IPS DF 19.7 (cell line): Measurements from ENCODE around the gene CEBPA.

Experiments
- DNase-seq: peaks from one replicate; pipeline ENCODE4 v3.0.0-alpha.2; 2013; ENCODE audit warnings: low read depth, low spot score

CEBPA gene

DNA sequence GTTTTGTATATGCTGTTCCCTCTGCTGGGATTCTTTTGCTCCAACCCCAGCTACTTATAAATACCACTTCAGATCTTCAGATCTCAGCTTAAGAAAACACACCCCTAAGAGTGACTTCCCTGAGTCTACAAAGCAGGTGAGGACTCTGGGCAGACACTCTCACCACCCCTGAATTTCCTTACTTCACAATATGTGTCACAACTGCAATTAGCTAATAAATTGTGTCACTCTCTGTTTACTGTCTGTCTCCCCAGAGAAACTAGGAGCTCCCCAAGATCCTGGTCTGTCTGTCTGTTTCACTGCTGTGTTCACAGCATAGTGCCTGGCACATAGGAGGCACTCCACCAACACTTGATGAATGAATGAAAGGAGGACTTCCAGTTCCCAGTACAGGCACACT is 14.4 kb downstream of the CEBPA start:
- no peak for DNase-seq

DNA sequence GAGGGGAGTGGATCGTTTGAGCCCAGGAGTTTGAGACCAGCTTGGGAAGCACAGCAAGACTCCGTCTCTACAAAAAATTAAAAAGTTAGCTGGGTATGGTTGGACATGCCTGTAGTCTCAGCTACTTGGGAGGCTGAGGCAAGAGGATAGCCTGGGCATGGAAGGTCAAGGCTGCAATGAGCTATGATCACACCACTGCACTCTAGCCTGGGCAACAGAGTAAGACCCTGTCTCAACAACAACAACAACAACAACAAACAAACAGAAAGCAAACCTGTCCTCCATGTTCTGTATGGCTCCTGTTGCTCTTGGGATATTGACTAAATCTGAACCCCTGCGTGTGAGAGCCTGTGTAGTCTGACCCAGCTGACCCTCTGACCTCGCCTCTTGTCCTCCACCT is 14.9 kb downstream of the CEBPA start:
- DNase-seq, result no peak

DNA sequence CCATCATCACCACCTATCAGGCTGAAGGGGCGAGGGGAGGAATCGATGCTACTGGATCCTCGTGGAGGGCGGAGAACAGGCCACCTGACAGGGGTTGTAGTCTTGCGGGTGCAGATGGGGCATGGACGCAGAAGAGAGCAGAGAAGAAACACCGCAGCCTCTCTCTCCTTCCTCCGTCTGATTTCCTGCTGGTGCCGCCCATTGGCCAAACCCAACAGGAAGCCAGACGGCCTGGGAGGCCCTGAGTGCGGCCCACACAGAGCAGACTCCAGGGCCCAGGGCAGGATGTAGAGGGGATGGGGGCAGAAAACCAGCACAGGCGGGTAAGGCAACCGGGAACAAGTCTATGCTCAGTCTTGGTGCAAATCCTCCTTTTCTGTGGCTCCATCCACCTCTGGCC is 15.4 kb downstream of the CEBPA start:
- DNase-seq, result no peak

DNA sequence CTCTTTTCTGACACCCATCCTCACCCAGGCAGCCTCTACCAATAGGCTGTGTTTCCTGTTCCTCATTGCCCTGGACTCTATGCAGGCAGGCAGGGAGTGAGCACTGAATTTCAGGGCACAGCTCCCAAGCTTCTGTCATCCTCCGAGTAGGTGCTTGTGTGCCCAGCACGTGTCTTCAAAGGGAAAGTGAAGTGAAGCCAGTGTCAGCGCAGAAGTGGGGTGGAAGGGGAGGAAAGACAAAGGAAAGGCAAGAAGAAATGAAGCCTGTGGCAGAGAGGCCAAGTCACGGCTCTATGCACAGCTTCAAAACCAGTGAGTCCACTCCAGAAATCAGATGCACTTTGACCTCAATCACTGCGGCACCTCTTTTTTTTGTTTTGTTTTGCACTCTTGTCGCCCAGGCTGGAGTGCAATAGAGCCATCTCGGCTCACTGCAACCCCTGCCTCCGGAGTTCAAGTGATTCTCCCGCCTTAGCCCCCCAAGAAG is 16.9 kb downstream of the CEBPA start:
- DNase-seq, result no peak

DNA sequence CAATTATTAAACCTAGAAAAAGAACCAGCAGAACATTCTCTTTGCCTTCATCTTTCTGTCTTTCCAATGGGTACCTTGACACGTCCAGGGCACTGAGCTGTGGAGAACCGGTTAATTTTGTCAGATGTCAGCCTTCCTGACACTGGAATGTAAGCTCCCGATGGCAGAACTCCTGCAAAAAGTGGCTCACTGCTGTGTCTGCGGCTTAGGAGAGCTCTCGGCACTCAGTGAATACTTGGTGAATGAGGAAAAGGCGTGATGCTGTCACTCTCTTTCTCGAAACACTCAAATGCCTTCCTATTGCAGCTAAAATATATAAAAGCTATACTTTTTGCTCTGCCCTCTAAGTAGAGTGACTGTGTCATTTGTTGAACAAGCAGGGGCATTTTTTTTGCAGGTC is 17.6 kb downstream of the CEBPA start:
- DNase-seq, result no peak

DNA sequence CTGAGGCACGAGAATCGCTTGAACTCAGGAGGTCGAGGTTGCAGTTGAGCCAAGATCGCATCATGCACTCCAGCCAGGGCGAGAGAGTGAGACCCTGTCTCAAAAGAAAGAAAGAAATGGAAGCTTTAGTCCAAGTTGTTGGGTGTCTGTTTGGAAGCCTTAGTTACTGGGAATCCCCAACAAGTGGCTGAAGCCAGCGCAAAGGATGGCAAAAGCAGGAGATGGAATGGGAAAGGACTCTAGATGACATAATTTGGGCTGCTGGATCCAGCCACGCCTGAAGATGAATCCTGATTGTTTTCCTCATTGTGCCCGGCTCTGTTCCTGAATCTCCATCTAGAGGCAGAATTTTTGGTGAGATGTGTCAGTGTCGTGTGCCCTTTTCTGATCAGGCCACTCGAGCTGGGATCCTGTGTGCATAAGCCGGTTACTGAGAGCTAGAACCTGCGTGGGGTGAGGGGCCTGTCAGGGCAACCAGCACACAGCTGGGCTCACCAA is 18.1 kb downstream of the CEBPA start:
- DNase-seq, result no peak

DNA sequence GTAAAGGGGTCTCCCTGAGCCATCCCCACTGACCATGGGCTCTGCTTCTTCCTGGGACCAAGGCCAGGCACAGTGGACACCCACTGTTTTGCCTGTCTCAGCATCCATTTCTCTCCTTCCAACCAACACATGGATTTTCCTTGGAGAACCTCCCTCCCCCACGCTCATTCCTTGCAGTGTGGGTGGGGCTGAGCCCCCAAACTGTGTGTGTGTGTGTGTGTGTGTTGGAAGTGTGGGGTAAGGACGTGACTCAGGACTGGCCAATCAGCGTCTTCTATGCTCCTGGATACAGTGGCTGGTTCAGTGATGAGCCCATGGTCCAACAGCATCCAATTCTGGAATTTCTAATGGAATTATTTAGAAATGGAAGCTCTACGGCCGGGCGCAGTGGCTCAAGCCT is 18.7 kb downstream of the CEBPA start:
- DNase-seq, result no peak

DNA sequence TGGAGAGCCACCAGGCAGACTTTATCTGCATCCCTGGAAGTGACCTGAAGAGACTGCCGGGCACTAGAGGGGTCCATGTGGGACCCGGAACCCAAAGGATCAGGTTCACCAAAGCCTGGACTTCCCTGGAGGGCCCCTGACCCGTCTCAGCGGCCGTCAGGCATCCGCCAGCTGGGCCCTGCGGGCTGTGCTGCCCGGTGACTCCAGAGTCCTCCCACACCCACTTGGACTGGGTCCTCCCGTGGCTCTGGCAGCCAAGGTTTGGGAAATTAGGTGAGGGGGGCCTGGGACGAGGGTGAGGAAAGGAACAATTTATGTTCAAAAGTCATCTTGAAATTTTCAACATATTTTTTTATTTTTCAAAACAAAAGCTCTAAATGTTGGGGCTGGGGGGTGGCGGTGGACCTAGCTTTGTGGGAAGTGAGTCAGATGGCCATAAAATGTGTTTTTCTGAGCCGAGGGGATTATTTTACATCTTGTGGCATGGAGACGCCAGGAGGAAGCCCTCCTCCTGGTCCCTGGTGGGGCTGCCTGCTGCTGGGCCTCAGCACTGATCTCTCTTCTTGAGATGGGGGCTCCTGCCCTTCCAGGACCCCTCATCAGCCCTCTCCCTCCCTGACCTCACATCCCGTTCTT is 20.2 kb downstream of the CEBPA start:
- DNase-seq, result no peak

DNA sequence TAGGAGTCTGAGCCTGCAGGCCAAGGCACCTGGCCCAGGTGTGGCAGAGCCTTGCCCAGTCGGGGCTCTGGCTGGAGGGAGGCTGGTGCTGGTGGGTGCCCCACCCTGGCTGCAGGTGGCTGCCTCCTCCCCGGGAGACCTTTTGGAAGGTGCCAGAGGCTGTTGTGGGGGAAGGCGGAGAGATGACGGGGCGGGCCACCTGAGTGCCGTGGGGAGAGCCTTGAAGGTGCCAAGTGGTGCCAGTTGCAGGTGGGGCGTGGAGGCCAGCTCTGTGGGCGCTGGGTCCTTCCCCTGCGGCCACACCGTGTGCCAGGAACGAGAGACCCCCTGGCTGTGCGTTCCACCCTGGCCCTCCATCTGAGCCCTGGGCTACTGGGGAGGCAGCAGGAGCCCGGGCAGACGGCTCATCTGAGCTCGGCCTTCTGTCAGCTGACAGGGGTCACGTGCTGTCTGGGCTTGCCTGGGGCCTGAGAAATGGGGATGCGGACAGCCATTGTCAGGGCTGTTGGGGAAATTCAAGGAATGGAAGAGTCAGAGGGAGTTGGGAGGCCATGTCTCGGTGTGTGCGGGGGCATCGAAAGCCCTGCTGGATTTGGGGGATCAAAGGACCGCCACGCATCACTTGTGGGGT is 20.9 kb downstream of the CEBPA start:
- DNase-seq, result no peak

DNA sequence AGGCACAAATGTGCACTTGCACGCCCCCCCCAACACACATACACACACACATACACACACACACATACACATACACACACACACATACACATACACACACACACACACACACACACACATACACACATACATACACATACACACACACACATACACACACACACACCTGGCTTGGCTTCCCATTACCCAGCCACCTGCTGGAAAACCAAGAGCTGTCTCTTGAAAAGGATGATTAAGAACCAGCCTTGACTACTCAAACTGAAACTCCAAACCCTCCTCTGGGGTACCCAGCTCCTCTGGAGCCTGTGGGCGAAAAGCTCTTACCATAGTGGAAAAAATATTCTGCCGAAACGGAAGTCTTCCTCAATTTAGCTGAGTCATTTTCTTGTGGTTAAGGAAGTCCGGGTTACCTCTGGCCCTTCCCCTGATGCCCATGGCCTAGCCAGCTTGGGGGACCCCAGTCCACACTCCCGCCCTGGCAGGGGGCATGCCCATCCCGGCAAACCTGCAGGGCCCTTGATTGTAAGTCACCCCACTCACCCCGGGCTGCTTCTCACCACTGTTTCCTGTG is 21.9 kb downstream of the CEBPA start:
- DNase-seq, result no peak

DNA sequence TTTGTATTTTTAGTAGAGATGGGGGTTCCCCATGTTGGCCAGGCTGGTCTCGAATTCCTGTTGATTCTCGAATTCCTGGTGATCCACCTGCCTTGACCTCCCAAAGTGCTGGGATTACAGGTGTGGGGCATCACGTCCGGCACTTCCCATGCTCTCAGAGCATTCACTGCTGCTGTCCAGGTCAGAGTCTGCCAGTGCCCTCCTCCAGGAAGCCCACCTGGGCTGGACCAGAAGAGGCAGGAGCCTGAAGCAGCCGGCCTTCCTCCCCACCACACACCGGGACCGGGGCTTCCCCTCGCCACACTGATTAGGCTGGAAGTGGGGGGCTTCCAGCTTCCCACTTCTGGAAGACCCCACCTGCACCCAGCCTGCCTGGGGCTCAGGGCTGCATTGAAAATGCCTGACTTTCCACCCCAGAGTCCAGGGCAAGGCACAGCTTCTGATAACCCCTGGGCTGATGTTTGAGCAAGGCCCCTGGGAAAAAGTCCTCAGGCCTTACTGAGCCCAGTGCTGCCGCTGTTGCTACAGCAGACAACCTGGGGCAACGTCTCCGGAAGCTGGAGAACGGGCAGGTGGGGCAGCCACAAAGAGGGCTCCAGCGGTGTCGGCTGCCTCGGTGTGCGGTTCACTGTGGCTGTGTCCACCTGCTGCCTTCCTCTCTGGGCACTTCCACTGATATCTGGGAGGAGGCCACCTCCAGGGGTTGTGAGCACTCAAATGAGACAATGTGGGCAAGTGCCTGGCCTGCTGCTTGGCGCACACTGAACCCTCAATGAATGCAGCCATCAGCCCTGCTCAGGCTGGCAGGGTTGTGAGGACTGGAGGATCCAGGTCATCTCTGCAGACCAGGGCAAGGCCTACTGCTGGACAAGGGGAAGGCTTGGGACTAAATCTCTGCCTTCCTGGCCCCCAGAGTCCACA is 22.6 kb downstream of the CEBPA start:
- DNase-seq, result no peak

DNA sequence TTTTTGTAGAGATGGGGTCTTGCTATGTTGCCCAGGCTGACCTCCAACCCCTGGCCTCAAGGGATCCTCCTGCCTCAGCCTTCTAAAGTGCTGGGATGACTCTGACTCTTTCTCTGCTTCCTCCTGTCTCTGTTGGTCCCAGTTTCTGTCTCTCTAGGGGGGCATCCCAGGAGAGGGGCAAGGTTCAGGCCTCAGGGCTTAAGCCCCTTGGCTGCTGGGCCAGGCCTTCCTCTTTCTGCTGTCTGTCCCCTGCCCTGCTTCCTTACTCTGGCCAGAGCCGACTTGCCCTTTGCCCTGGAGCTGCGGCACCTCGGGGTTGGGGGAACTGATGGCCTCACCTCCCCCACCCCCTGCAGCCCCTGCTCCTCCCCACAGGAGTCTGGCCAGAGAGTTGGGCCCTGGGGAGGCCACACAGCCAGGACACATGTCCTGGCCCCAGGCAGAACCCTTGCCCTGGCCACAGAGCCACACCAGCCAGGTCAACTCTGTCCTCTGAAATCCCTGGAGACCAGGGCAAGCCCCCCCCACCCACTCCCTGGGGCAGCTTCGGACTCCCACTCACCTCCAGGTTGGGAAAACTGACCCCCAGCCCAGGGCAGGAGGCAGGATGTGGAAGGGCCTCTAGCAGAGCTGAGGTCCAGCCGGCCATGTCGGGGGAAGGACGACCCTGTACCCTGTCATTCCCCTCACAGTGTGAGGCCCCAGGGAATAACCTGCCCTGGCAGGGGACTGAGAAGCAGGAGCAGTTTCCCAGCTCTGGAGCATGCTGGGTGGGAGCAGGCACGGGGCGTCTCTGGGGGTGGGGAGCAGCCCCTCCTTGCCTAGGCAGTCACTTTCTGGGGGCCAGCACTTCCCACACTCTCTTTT is 23.7 kb downstream of the CEBPA start:
- DNase-seq, result no peak

DNA sequence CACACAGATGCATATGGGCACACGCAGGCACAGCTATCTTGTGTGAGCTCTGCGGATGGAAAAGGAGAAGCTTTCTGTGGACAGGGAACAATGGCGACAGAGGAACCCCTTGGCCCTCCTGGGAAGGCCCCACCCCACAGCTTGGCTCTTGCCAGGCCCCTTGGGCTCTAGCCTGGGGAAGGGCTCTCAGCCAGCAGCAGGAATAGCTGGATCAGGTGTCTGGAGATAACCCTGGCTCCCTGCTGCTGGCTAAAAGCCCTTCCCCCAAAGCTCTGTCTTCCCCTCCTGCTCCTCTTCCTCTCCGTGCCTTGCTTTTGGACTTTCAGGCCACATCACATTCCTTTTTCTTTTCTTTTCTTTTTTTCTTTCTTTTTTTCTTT is 24.3 kb downstream of the CEBPA start:
- no peak for DNase-seq

DNA sequence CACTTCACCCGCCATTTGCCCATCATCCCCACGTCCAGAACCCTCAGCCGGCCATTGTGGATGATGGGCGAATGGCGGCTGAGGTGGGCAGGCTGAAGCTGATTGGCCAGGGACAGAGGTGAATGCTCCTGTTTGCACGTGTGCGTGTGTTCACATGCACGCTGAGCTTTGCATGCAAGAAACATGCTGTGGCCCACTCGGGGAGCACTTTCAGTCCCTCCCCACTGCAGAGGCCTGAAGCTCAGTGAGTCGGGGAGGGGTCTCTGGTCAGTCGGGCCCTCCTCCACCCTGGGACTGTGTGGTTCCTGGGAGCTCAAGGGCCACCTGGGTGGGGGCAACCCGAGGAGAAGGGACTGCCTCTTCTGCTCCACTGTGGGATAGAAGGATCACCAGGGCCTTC is 24.9 kb downstream of the CEBPA start:
- DNase-seq, result no peak

DNA sequence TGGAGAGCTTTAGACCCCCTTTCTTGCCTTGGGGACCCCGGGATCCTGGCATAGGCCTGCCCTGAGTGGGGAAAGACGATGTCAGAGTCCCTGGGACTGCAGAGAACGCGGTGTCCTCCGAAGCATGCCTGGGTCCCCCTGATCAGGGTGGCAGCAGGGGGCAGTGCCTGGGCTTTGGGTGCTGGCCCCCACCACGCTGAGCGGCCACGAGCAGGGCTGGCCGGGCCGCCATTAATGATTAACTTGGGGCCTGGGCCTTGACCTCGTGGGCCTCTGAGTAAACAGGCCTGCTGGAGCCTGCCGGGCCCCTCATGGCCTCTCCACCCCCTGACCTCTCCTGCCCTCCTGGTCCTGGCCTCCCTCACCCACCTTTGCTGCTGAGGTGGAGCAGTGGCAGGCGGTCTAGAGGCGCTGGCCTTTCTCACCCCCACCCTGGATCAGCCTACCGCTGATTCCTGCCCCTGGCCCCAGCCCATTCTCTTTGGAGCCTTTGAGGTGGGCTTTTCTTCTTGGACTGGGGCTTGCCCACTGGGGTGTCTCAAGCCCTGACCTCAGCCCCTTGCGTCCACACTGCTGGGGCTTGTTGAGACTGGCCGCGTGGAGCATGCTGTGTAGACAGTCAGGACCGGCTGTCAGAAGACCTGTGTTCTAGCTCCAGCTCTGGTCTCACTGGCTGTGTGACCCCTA is 26.3 kb downstream of the CEBPA start:
- DNase-seq, result no peak

DNA sequence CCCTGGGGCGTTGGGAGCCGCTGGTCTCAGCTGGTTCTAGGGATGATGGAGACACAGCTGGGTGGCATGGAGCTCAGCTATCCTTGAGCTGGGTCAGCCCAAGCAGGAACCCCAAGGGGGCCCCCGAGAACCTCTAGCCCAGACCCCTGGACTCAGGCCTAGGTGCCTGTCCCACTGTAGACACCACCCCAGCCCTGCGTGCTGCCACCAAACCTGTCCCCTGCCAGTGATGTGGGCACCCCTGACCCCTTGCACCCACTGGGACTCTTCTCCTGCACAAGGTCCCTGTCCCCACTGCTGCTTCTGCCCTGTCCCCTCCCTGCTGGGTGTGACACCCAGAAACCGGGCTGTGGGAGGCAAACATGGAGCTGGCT is 26.8 kb downstream of the CEBPA start:
- DNase-seq, result no peak

DNA sequence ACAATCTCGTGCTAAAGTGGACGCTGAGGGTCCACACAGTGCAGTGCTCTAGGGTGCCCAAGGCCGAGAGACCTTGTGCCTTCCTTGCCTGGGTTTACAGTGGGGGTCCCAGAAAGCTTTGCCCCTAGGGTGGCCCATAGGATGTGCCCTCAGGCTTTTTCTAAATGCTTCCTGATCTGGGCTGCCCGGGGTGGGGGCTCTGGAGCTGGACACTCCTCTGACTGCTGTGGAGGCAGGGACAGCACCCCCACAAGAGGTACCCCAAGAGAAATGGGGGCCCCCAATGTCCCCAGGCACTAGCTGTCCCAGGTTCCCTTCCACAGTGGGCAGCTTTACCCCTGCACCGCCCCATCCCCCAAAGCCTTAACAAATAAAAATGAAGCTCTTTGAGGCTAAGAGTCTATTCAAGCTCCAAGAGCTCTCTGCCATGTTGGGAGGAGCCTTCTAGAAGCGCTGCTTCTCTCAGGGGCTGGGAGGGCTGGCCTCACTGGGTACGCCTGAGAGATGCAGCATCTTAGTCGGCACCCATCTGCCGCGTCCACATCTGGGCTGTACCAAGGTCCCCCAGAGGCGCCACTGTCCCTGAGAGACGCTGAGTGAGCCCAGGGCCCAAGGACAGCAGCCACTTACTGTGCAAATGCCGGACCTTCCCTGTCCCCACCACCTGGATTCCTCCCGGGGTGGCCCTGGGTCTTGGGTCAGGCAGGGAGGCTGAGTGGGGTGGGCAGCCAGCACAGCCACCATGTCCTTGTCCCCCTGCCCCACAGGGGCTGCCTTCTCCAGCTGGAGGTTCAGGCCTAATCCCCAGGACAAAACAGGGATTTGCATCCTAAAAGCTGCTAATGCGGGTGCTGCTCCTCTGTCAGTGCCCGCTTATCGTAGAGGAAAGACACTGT is 27.4 kb downstream of the CEBPA start:
- DNase-seq, result no peak

DNA sequence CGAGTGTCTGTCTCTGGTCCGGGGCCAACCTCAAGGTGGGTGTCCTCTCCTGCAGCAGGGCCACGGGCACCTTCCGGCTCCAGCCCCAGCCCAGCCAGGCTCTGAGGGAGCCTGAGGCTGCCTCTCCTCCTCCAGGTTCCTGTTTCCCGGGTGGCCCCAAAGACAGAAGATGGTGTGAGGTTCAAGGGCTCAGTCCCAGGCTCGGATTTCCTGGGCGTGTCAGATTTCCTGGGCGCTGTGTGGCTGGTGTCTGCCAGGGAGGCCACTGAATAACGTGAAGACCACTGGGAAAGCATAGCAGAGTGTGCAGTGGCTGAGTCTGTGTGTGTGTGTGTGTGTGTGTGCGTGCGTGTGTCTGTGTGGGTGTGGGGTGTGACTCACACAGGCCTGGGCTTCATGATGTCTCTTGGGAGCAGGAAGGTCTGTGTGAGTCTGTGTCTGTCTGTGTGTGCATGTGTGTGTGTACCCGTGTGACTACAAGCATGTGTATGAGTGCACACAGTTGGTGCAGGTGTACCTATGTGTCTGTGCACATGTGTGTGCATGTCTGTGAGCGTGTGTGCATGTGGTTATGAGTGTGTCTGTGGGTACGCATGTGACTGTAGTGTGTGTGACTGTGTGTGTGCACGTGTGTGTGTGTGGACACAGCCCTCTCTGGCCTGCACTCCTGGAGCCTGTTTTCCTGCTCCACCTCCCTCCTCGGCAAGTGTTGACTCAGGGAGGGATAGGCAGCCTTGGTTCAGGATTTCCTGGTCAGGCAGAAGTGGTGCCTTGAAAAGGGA is 28.3 kb downstream of the CEBPA start:
- no peak for DNase-seq
